Activated naive CD8-positive, alpha-beta T cell treated with anti-CD3 and anti-CD28 coated beads, Interleukin-2, amount 10 ng/mL, durations not matched to agents 7 days and 5 days (primary cell): ENCODE data around the gene CLEC2A. TPM values are rescaled to one million over a fixed set of nuclear protein-coding genes. Genes with fewer than 3 reads are reported as not detected.
A peak's percentile ranks its signal among the peaks of the same experiment; 100 is the strongest.
"Not testable (repeated sequence)": the region's sequence is repeated elsewhere in the genome, so short reads cannot be mapped to it uniquely, and the experiment has no call there.

Source experiments
- ATAC-seq: fragments of 150-1000 bp; cut with Tn5 transposase; one replicate; pipeline ENCODE4 v1.10.0; 2021; ENCODE audit warnings: low read depth, moderate library complexity
- POLR2A ChIA-PET: fragments of 350-600 bp; sonication (Branson Sonifier 250); formaldehyde crosslinking; loops from one replicate; lab custom pipeline; 2021; ENCODE audit warnings: antibody characterized with exemption; lab: Charles Lee
- DNase-seq: peaks from one replicate; pipeline ENCODE4 v3.0.0; 2021
- H3K27ac Mint-ChIP-seq: one replicate; pipeline ENCODE4 v1.8.0; 2022; ENCODE audit warnings: mild to moderate bottlenecking, mixed read lengths
- H3K27me3 Mint-ChIP-seq: one replicate; pipeline ENCODE4 v1.8.0; 2022; ENCODE audit warnings: mild to moderate bottlenecking, moderate library complexity, mixed read lengths
- H3K36me3 Mint-ChIP-seq: one replicate; pipeline ENCODE4 v1.8.0; 2021; ENCODE audit warnings: mild to moderate bottlenecking, mixed read lengths
- H3K4me1 Mint-ChIP-seq: one replicate; pipeline ENCODE4 v1.8.0; 2021; ENCODE audit warnings: mixed read lengths
- H3K4me3 Mint-ChIP-seq: one replicate; pipeline ENCODE4 v1.8.0; 2022; ENCODE audit warnings: mild to moderate bottlenecking, moderate library complexity, mixed read lengths
- H3K9me3 Mint-ChIP-seq: one replicate; pipeline ENCODE4 v1.8.0; 2021; ENCODE audit warnings: mixed read lengths
- total RNA-seq, 2 experiments: library from RNA; stranded (reverse); gene quantifications; one replicate each; pipeline ENCODE4 v1.2.3, GENCODE V29; 2021

The CLEC2A gene
- total RNA-seq, 2 experiments from 2014 or later = not detected

- H3K27me3 Mint-ChIP-seq = no peaks in the 10 kb centered on the region
- H3K27ac Mint-ChIP-seq = no peak overlapping the region
- POLR2A ChIA-PET = no interaction called here
Measured at GRCh38 chr12:9897535-9897934, 34.6 kb downstream of the CLEC2A start.

GRCh38 chr12:9895215-9895971 lies 36.8 kb downstream of the CLEC2A start:
- DNase-seq = no peak
- Mint-ChIP-seq H3K9me3 (peaks cover 4% of the 10 kb centered on the region), H3K36me3 (peaks cover 16% of the 10 kb centered on the region), H3K4me3 (no peak overlapping the region), H3K4me1 (peaks cover 17% of the 10 kb centered on the region), H3K27ac (no peak overlapping the region), H3K27me3 (no peaks in the 10 kb centered on the region)
- ATAC-seq = no peak
- POLR2A ChIA-PET = no interaction called here

More at GRCh38 chr12:9897535-9897934, 34.6 kb downstream of the CLEC2A start:
- peaks cover 27% of the 10 kb centered on the region for H3K36me3 Mint-ChIP-seq
- DNase-seq (no peak), ATAC-seq (no peak)
- peaks cover 17% of the 10 kb centered on the region for H3K4me1 Mint-ChIP-seq
- H3K9me3 Mint-ChIP-seq = peaks cover 5% of the 10 kb centered on the region
- no peak overlapping the region for H3K4me3 Mint-ChIP-seq

- Mint-ChIP-seq H3K36me3 (peaks cover 14% of the 10 kb centered on the region), H3K27ac (no peak overlapping the region), H3K9me3 (peaks cover 8% of the 10 kb centered on the region), H3K4me3 (peak overlapping the region; percentile 2), H3K4me1 (peaks cover 16% of the 10 kb centered on the region), H3K27me3 (no peaks in the 10 kb centered on the region)
- DNase-seq = no peak
- POLR2A ChIA-PET = interaction anchor here (1.0 kb wide), 1 partner anchor 17 kb away, joined by 6 read pairs; no protein-coding TSS in a partner anchor
- ATAC-seq = no peak
Measured at GRCh38 chr12:9888665-9889273, 43.4 kb downstream of the CLEC2A start.

- DNase-seq = no peak
- H3K9me3 Mint-ChIP-seq = peaks cover 5% of the 10 kb centered on the region
- no peak for ATAC-seq
- H3K27ac Mint-ChIP-seq = no peak overlapping the region
- no peak overlapping the region for H3K4me3 Mint-ChIP-seq
- H3K4me1 Mint-ChIP-seq = peaks cover 21% of the 10 kb centered on the region
- no peaks in the 10 kb centered on the region for H3K27me3 Mint-ChIP-seq
- H3K36me3 Mint-ChIP-seq = peaks cover 16% of the 10 kb centered on the region
- POLR2A ChIA-PET = no interaction called here
Measured at GRCh38 chr12:9883175-9883574, 49.0 kb downstream of the CLEC2A start.

- Mint-ChIP-seq H3K36me3 (peaks cover 16% of the 10 kb centered on the region), H3K4me3 (no peak overlapping the region), H3K27me3 (no peaks in the 10 kb centered on the region), H3K27ac (no peak overlapping the region), H3K4me1 (peaks cover 19% of the 10 kb centered on the region), H3K9me3 (peaks cover 5% of the 10 kb centered on the region)
- ATAC-seq = no peak
- DNase-seq = no peak
- POLR2A ChIA-PET = no interaction called here
Measured at GRCh38 chr12:9881988-9882387, 50.2 kb downstream of the CLEC2A start.

- Mint-ChIP-seq H3K9me3 (peaks cover 2% of the 10 kb centered on the region), H3K4me1 (peaks cover 17% of the 10 kb centered on the region), H3K4me3 (peak within 1 kb of the TSS; percentile 68), H3K27ac (peak within 1 kb of the TSS; percentile 64), H3K27me3 (no peaks in the 10 kb centered on the region), H3K36me3 (peaks cover 12% of the 10 kb centered on the region)
- ATAC-seq = peak; percentile 73
- no peak for DNase-seq
- POLR2A ChIA-PET = no interaction called here
Measured at GRCh38 chr12:9881246-9881645, 50.9 kb downstream of the CLEC2A start, which contains the start of gene KLRF2. KLRF2 (plus strand) TSS chr12:9881489; CDS start chr12:9881596, 107 bp downstream.

GRCh38 chr12:9880532-9881078 lies 51.6 kb downstream of the CLEC2A start:
- Mint-ChIP-seq H3K36me3 (peaks cover 11% of the 10 kb centered on the region), H3K27me3 (no peaks in the 10 kb centered on the region), H3K9me3 (peaks cover 3% of the 10 kb centered on the region), H3K4me1 (peaks cover 17% of the 10 kb centered on the region), H3K27ac (no peak overlapping the region), H3K4me3 (peak overlapping the region; percentile 1)
- no peak for DNase-seq
- POLR2A ChIA-PET = interaction anchor here (0.7 kb wide), 1 partner anchor 10 kb away, joined by 3 read pairs; no protein-coding TSS in a partner anchor
- no peak for ATAC-seq

GRCh38 chr12:9876120-9876519 lies 56.0 kb downstream of the CLEC2A start:
- H3K27me3 Mint-ChIP-seq, H3K4me3 Mint-ChIP-seq, DNase-seq, POLR2A ChIA-PET, ATAC-seq, H3K9me3 Mint-ChIP-seq, H3K27ac Mint-ChIP-seq: not testable (repeated sequence)
- Mint-ChIP-seq H3K36me3 (peaks cover 13% of the 10 kb centered on the region), H3K4me1 (peaks cover 14% of the 10 kb centered on the region)

GRCh38 chr12:9872742-9873141 lies 59.4 kb downstream of the CLEC2A start:
- peaks cover 12% of the 10 kb centered on the region for H3K4me1 Mint-ChIP-seq
- peaks cover 8% of the 10 kb centered on the region for H3K9me3 Mint-ChIP-seq
- peaks cover 11% of the 10 kb centered on the region for H3K36me3 Mint-ChIP-seq
- H3K4me3 Mint-ChIP-seq = no peak overlapping the region
- ATAC-seq (no peak), DNase-seq (no peak)
- no peaks in the 10 kb centered on the region for H3K27me3 Mint-ChIP-seq
- POLR2A ChIA-PET = interaction anchor here (1.1 to 2.5 kb wide), 3 partner anchors 34 to 58 kb away, joined by 3 to 7 read pairs (median 3); no protein-coding TSS in a partner anchor
- no peak overlapping the region for H3K27ac Mint-ChIP-seq

- Mint-ChIP-seq H3K4me1 (peaks cover 12% of the 10 kb centered on the region), H3K27me3 (no peaks in the 10 kb centered on the region), H3K36me3 (peaks cover 14% of the 10 kb centered on the region), H3K4me3 (no peak overlapping the region), H3K27ac (no peak overlapping the region), H3K9me3 (peaks cover 8% of the 10 kb centered on the region)
- ATAC-seq (no peak), DNase-seq (no peak)
- POLR2A ChIA-PET = interaction anchor here (0.8 to 2.5 kb wide), 4 partner anchors 16 to 58 kb away, joined by 3 to 7 read pairs (median 4); no protein-coding TSS in a partner anchor
Measured at GRCh38 chr12:9872162-9872561, 60.0 kb downstream of the CLEC2A start.

- POLR2A ChIA-PET = interaction anchor here (0.6 to 1.5 kb wide), 6 partner anchors 10 to 197 kb away, joined by 3 to 11 read pairs (median 4); no protein-coding TSS in a partner anchor
- H3K4me1 Mint-ChIP-seq = peaks cover 14% of the 10 kb centered on the region
- H3K27ac Mint-ChIP-seq = peak overlapping the region; percentile 92
- H3K36me3 Mint-ChIP-seq = peaks cover 21% of the 10 kb centered on the region
- peaks cover 4% of the 10 kb centered on the region for H3K9me3 Mint-ChIP-seq
- ATAC-seq (no peak), DNase-seq (no peak)
- no peaks in the 10 kb centered on the region for H3K27me3 Mint-ChIP-seq
- peak overlapping the region; percentile 85 for H3K4me3 Mint-ChIP-seq
Measured at GRCh38 chr12:9870286-9870866, 61.8 kb downstream of the CLEC2A start.

GRCh38 chr12:9869307-9870161 lies 62.6 kb downstream of the CLEC2A start, which contains the start of gene CLEC2B:
CLEC2B (minus strand) TSS chr12:9869354.
- Mint-ChIP-seq H3K4me1 (peaks cover 18% of the 10 kb centered on the region), H3K27ac (peak within 1 kb of the TSS; percentile 92), H3K27me3 (no peaks in the 10 kb centered on the region), H3K4me3 (peak within 1 kb of the TSS; percentile 85), H3K9me3 (peaks cover 1% of the 10 kb centered on the region), H3K36me3 (peaks cover 23% of the 10 kb centered on the region)
- POLR2A ChIA-PET = interaction anchor here (0.6 to 7.2 kb wide), 19 partner anchors 18 to 689 kb away, joined by 3 to 209 read pairs (median 3); partner anchors contain the start of genes CD69 and CLEC2D
- ATAC-seq (peak; percentile 58), DNase-seq (no peak)
